H1 (cell line): ENCODE results near the gene IL16. TPM values are rescaled to one million over a fixed set of nuclear protein-coding genes. Genes with fewer than 3 reads are reported as not detected.

Experiments
- KDM1A ChIP-seq: fragments of 200-600, 300-600 bp; sonication (generic); IDR thresholded peaks from 2 replicates; pipeline ENCODE4 v1.7.1; 2016; ENCODE audit warnings: mild to moderate bottlenecking, low read length, borderline replicate concordance
- PHF8 ChIP-seq: fragments of 200-600 bp; sonication (generic); conservative IDR thresholded peaks from 2 replicates; pipeline ENCODE4 v1.7.1; 2012; ENCODE audit warnings: low read depth, mild to moderate bottlenecking, inconsistent platforms, low read length, moderate library complexity
- polyA plus RNA-seq, 7 experiments: library from polyadenylated mRNA; depleted of rRNA in 3 of 7; stranded (reverse) in 5 of 7; unstranded in 2 of 7; fragments of >200 nt in 5 of 7; fragments of 200-250 nt in 2 of 7; gene quantifications; 1 replicate in 5 of 7; 2 replicates in 1 of 7; 4 replicates in 1 of 7; pipeline versions ENCODE4 v1.2.1 to v1.2.3, GENCODE V29; 2011 to 2013; ENCODE audit warnings: missing spikeins in 2 of 7, mixed read lengths in 2 of 7
- total RNA-seq: library from RNA; stranded (reverse); fragmentation: NEBNext Ultra II Directional; extraction: Animal tissue kit (Norgen Biotek cat#: 25700); gene quantifications from 2 replicates; pipeline ENCODE4 v1.2.1, GENCODE V29; 2021

The IL16 gene
- total and polyA plus RNA-seq, 2 of the 8 experiments (the other 6 are each of a cell fraction or from before 2014, with no cell fraction given) = 0.03 to 0.09 TPM

- TF ChIP-seq PHF8 (no peak), KDM1A (no peak)
Measured at GRCh38 chr15:81268340-81268739, 71.7 kb downstream of the IL16 start (continued).
